Nephron progenitor cell (in vitro differentiated cells): ENCODE data around the gene PEX14.

ENCODE experiments used
- DNase-seq: peaks from one replicate; pipeline ENCODE4 v3.0.0; 2021
- H3K27ac Mint-ChIP-seq: 2 replicates; pipeline ENCODE4 v1.8.0; 2021; ENCODE audit warnings: mild to moderate bottlenecking, moderate library complexity, mixed read lengths
- H3K27me3 Mint-ChIP-seq: 2 replicates; pipeline ENCODE4 v1.8.0; 2021; ENCODE audit warnings: mild to moderate bottlenecking, low read depth, mixed read lengths; ENCODE audit not compliant: poor library complexity
- H3K36me3 Mint-ChIP-seq: 2 replicates; pipeline ENCODE4 v1.8.0; 2021; ENCODE audit warnings: low read depth, mixed read lengths
- H3K4me1 Mint-ChIP-seq: 2 replicates; pipeline ENCODE4 v1.8.0; 2021; ENCODE audit warnings: mixed read lengths
- H3K4me3 Mint-ChIP-seq: 2 replicates; pipeline ENCODE4 v1.8.0; 2021; ENCODE audit warnings: mild to moderate bottlenecking, moderate library complexity, mixed read lengths
- H3K9me3 Mint-ChIP-seq: 2 replicates; pipeline ENCODE4 v1.8.0; 2021; ENCODE audit warnings: mild to moderate bottlenecking, moderate library complexity, mixed read lengths
- CTCF ChIP-seq: fragments of 200-600 bp; sonication (generic); IDR thresholded peaks from 2 replicates; pipeline ENCODE4 v1.5.0; 2021; ENCODE audit warnings: antibody characterized with exemption

PEX14 gene

GRCh38 chr1:10625554-10625953, 150.8 kb downstream of the PEX14 start:
- H3K27ac Mint-ChIP-seq: no peak overlapping the region
- H3K9me3 Mint-ChIP-seq: no peaks in the 10 kb centered on the region
- DNase-seq: no peak
- peaks cover 4% of the 10 kb centered on the region for H3K27me3 Mint-ChIP-seq
- peaks cover 28% of the 10 kb centered on the region for H3K4me1 Mint-ChIP-seq
- H3K4me3 Mint-ChIP-seq: no peak overlapping the region
- TF ChIP-seq CTCF: no peak
- peaks cover 13% of the 10 kb centered on the region for H3K36me3 Mint-ChIP-seq

DNA sequence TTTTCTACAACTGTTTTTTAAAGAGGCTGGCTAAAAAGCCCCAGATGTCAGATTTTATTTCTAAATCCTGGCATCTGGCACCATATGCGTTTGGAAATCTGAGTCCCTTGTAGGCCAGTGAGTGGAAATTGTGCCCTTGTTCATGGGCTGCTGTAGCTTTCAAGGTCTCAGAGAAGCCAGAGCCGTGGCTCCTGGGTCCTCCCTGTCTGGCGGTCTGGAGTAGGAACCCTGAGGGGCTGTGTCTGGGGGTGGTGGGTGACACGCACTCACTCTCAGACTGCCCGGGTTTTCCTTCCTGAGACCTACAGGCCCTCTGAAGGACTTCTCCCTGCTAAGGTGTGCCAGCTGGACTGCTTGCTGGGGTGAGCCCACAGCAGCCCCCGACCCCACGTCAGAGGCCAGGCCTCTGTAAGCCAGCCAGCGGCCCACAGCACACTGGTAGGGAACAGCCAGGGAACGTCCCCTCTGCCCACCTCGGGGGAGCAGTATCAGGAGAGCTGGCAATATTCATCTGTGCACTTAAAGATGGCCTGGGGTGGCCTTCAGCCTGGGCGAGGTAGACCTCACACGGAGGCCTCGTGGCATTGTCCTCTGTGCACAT, 151.5 kb downstream of the PEX14 start:
- no peaks in the 10 kb centered on the region for H3K9me3 Mint-ChIP-seq
- peaks cover 32% of the 10 kb centered on the region for H3K4me1 Mint-ChIP-seq
- H3K36me3 Mint-ChIP-seq: peaks cover 13% of the 10 kb centered on the region
- no peak overlapping the region for H3K27ac Mint-ChIP-seq
- TF ChIP-seq CTCF: no peak
- DNase-seq: no peak
- H3K27me3 Mint-ChIP-seq: peaks cover 4% of the 10 kb centered on the region
- H3K4me3 Mint-ChIP-seq: no peak overlapping the region

DNA sequence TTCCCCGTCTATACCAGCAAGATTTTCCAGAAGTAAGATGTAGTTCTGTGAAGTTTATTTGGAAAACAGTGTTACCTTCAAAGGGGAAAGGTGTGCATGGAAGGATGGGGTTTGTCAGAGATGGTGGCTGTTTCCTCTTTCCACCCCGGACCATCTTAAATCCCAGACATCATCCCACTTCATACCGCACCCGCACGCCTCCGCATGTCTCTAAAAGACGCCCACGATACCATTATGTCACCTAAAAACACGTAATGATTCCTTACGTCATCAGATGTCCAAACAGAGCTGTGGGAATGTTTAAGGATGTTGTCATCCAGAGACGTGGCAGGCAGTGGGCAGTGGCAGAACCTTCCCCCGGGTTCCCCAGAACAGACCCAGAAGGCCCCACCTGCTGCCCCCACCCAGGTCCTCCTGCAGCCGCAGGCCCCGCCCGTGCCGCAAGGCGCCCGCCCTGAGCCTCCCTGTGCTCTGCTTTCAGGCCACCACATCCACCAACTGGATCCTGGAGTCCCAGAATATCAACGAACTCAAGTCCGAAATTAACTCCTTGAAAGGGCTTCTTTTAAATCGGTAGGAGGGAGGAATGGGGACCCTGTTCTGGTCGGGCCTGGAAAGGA, 152.2 kb downstream of the PEX14 start:
- no peak overlapping the region for H3K4me3 Mint-ChIP-seq
- peaks cover 35% of the 10 kb centered on the region for H3K4me1 Mint-ChIP-seq
- no peaks in the 10 kb centered on the region for H3K9me3 Mint-ChIP-seq
- H3K27me3 Mint-ChIP-seq: no peaks in the 10 kb centered on the region
- TF ChIP-seq CTCF: no peak
- H3K27ac Mint-ChIP-seq: no peak overlapping the region
- peaks cover 13% of the 10 kb centered on the region for H3K36me3 Mint-ChIP-seq
- no peak for DNase-seq

DNA sequence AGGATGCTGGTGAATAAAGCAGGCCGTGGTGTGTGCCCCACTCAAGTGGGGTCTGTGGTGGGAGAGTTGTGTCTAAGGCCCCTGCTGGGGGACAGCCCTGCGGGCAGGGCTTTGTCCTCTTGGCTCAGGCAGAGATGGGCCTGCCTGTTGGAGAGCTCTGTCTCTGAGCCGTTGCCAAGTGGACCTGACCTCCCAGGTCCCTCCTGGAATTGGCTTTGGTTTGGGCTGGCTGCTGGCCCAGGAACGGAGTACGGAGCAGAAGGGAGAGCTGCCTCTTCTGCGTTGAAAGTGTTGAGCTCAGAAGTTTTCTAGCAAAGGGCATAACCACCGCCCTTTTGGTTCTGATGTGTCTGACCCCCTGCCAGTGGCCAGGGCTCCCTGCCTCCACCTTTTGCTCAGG, 153.9 kb downstream of the PEX14 start:
- peaks cover 13% of the 10 kb centered on the region for H3K36me3 Mint-ChIP-seq
- H3K9me3 Mint-ChIP-seq: no peaks in the 10 kb centered on the region
- peaks cover 5% of the 10 kb centered on the region for H3K27me3 Mint-ChIP-seq
- no peak for DNase-seq
- H3K4me3 Mint-ChIP-seq: no peak overlapping the region
- peaks cover 28% of the 10 kb centered on the region for H3K4me1 Mint-ChIP-seq
- H3K27ac Mint-ChIP-seq: no peak overlapping the region
- no peak for TF ChIP-seq CTCF

- Mint-ChIP-seq H3K27ac (no peak overlapping the region), H3K9me3 (no peaks in the 10 kb centered on the region), H3K4me1 (peaks cover 22% of the 10 kb centered on the region), H3K4me3 (no peak overlapping the region), H3K36me3 (peaks cover 7% of the 10 kb centered on the region), H3K27me3 (peaks cover 5% of the 10 kb centered on the region)
- no peak for DNase-seq
- no peak for TF ChIP-seq CTCF
Measured at GRCh38 chr1:10629091-10629815, 154.5 kb downstream of the PEX14 start.
